OCI-M2 (cell line): ENCODE measurements around the gene CIZ1.
"Not testable (repeated sequence)": the region's sequence is repeated elsewhere in the genome, so short reads cannot be mapped to it uniquely, and the experiment has no call there.

ENCODE experiments used
- DNase-seq: peaks from one replicate; lab custom pipeline; 2025; ENCODE audit not compliant: unreplicated experiment; lab: John Stamatoyannopoulos, UW

CIZ1 gene

GRCh38 chr9:128191406-128192046, at the start of gene CIZ1:
CIZ1 (minus strand) TSS chr9:128191572; CDS start chr9:128190857, 715 bp downstream.
- no peak for DNase-seq

- no peak for DNase-seq
Measured at GRCh38 chr9:128233817-128234406, 42.5 kb upstream of the CIZ1 start.

- no peak for DNase-seq
Measured at GRCh38 chr9:128232528-128233428, 41.4 kb upstream of the CIZ1 start.

GRCh38 chr9:128231638-128232527, 40.5 kb upstream of the CIZ1 start:
- no peak for DNase-seq

- not testable (repeated sequence) for DNase-seq
Measured at GRCh38 chr9:128230897-128231296, 39.5 kb upstream of the CIZ1 start.

GRCh38 chr9:128226412-128226801, 35.0 kb upstream of the CIZ1 start:
- DNase-seq: no peak

GRCh38 chr9:128225770-128226411, 34.5 kb upstream of the CIZ1 start:
- DNase-seq: no peak

GRCh38 chr9:128224877-128225276, 33.5 kb upstream of the CIZ1 start:
- DNase-seq: no peak

GRCh38 chr9:128222880-128223670, 31.7 kb upstream of the CIZ1 start:
- no peak for DNase-seq

GRCh38 chr9:128222026-128222425, 30.7 kb upstream of the CIZ1 start:
- no peak for DNase-seq

GRCh38 chr9:128219831-128220230, 28.5 kb upstream of the CIZ1 start:
- DNase-seq: no peak

GRCh38 chr9:128218518-128219389, 27.4 kb upstream of the CIZ1 start:
- DNase-seq: no peak

- no peak for DNase-seq
Measured at GRCh38 chr9:128218172-128218517, 26.8 kb upstream of the CIZ1 start.

- no peak for DNase-seq
Measured at GRCh38 chr9:128216781-128217553, 25.6 kb upstream of the CIZ1 start.

GRCh38 chr9:128215491-128216409, 24.4 kb upstream of the CIZ1 start:
- no peak for DNase-seq

GRCh38 chr9:128214571-128215490, 23.5 kb upstream of the CIZ1 start:
- no peak for DNase-seq
